NCI-H1930 (cell line): ENCODE measurements around the gene RFESD.
"Not testable (repeated sequence)": the region's sequence is repeated elsewhere in the genome, so short reads cannot be mapped to it uniquely, and the experiment has no call there.

Experiments
- DNase-seq, 2 experiments: peaks; one replicate each; lab custom pipeline; 2025; lab: John Stamatoyannopoulos, UW

The RFESD gene

GRCh38 chr5:95628933-95629332 is 17.6 kb upstream of the RFESD start:
- DNase-seq = no peak

GRCh38 chr5:95630394-95630917 is 16.1 kb upstream of the RFESD start:
- DNase-seq = no peak

- no peak for DNase-seq
Measured at GRCh38 chr5:95631255-95631958, 15.2 kb upstream of the RFESD start.

- DNase-seq = no peak
Measured at GRCh38 chr5:95631991-95632675, 14.4 kb upstream of the RFESD start.

- not testable (repeated sequence) for DNase-seq
Measured at GRCh38 chr5:95632942-95633341, 13.6 kb upstream of the RFESD start.

GRCh38 chr5:95633671-95634070 is 12.9 kb upstream of the RFESD start:
- no peak for DNase-seq

- no peak for DNase-seq
Measured at GRCh38 chr5:95634081-95634480, 12.5 kb upstream of the RFESD start.

GRCh38 chr5:95638632-95639031 is 7.9 kb upstream of the RFESD start:
- DNase-seq = no peak

- no peak for DNase-seq
Measured at GRCh38 chr5:95641741-95642220, 4.8 kb upstream of the RFESD start.

GRCh38 chr5:95643152-95643551 is 3.4 kb upstream of the RFESD start:
- DNase-seq = no peak

GRCh38 chr5:95644351-95645042 is 2.1 kb upstream of the RFESD start:
- DNase-seq = no peak

- not testable (repeated sequence) for DNase-seq
Measured at GRCh38 chr5:95646226-95646568, 380 bp upstream of the RFESD start.

- DNase-seq = no peak
Measured at GRCh38 chr5:95647886-95648860, 1.6 kb downstream of the RFESD start.

GRCh38 chr5:95649274-95649673 is 2.7 kb downstream of the RFESD start:
- DNase-seq = no peak

- no peak for DNase-seq
Measured at GRCh38 chr5:95649842-95650620, 3.5 kb downstream of the RFESD start.

- no peak for DNase-seq
Measured at GRCh38 chr5:95652849-95653248, 6.3 kb downstream of the RFESD start.

GRCh38 chr5:95654196-95654595 is 7.6 kb downstream of the RFESD start:
- no peak for DNase-seq

GRCh38 chr5:95655575-95655974 is 9.0 kb downstream of the RFESD start:
- no peak for DNase-seq

- DNase-seq = no peak
Measured at GRCh38 chr5:95660060-95660459, 13.5 kb downstream of the RFESD start.

GRCh38 chr5:95662946-95663345 is 16.4 kb downstream of the RFESD start:
- no peak for DNase-seq
